ENCODE data around the gene ARHGAP31.
"Not testable (repeated sequence)": the region's sequence is repeated elsewhere in the genome, so short reads cannot be mapped to it uniquely, and the experiment has no call there.

The ARHGAP31 gene
- total RNA-seq: 19.0 to 29.2 (median 22.1) reads per million in 4 donors

DNA sequence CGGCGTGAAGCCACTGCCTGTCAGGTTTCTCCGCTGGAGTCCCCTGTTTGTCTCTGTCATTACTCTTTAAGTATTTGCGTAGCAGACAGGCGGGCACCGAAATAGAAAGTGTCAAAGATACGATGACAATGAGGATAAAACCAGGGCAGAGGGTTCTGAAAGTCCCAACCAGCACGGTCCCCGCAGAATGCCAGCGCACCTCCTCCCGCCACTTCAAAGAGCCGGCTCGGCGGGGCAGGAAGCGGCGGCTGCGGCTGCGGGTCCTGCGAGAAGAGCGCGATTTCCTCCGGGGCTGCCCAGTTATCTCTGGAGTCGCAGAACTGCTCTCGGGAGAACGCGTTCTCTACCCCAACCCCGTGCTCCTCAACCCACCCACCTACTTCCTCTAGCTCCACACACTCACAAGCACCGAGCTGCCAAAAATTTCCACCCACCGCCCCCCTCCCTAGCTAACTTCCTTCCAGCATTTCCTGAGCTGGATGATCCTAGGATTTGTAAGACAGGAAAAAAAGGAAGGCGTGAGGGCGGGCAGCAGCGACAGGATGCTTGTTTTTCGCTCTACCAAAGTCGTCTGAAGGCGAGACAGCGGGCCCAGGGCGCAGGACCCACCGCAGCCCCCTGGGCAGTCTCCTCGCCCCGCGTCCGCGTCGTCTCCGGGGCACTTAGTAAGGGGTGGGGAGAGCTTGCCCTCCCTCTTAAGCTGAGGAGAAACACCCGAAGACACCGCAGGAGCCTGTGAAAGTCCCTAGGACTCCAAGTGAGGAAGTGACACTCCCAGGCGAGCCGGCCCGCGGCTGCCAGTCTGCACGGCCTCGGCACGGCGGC is at the start of gene ARHGAP31:
Gene ARHGAP31, plus strand, starts transcription at position 513 of the 825 bp plus-strand sequence. CDS start 522 bp downstream, outside the sequence.
- peak; percentile 79 to 86 (median 82) for DNase-seq

- no peak for DNase-seq
These were observed 48.4 kb upstream of the ARHGAP31 start for GRCh38 chr3:119245778-119246177.

- DNase-seq: no peak
These were observed 39.0 kb upstream of the ARHGAP31 start for GRCh38 chr3:119255214-119255613.

GRCh38 chr3:119257111-119257510 is 37.1 kb upstream of the ARHGAP31 start:
- DNase-seq: no peak

DNA sequence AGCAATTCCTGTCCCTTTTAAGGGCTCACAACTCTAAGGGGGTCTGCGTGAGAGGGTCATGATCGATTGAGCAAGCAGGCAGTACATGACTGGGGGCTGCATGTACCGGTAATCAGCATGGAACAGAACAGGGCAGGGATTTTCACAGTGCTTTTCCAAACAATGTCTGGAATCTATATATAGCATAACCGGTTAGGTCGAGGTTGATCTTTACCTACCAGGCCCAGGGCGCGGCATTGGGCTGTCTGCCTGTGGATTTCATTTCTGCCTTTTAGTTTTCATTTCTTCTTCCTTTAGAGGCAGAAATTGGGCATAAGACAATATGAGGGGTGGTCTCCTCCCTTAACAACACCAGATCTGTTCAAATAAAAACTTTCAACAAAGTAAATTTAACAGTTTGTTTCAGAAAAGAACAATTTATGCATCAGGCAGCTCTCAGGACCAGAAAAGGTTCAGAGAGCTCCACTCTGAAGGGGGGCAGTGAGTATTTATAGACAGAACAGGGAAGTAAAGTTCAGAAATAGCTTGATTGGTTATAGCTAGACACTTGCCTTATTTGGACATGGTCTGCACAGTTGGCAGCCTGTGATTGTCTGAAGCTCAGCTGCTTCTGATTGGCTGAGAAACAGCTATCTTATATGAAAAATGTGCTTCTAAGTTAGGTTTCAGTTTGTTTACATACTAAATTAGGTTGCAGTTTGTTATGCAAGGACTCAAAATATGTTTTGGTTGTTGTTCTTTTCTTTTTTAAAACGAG is 36.4 kb upstream of the ARHGAP31 start:
- DNase-seq: no peak

GRCh38 chr3:119258915-119259314 is 35.3 kb upstream of the ARHGAP31 start:
- no peak for DNase-seq

GRCh38 chr3:119259821-119260220 is 34.4 kb upstream of the ARHGAP31 start:
- no peak for DNase-seq

- DNase-seq: no peak
These were observed 33.1 kb upstream of the ARHGAP31 start for GRCh38 chr3:119261055-119261454.

DNA sequence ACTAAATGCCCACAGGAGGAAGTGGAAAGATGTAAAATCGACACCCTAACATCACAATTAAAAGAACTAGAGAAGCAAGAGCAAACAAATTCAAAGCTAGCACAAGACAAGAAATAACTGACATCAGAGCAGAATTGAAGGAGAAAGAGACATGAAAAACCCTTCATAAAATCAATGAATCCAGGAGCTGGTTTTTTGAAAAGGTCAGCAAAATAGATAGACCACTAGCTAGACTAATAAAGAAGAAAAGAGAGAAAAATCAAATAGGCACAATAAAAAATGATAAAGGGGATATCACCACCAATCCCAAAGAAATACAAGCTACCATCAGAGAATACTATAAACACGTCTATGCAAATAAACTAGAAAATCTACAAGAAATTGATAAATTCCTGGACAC is 24.0 kb upstream of the ARHGAP31 start:
- not testable (repeated sequence) for DNase-seq

GRCh38 chr3:119276680-119277079 is 17.5 kb upstream of the ARHGAP31 start:
- DNase-seq: no peak

DNA sequence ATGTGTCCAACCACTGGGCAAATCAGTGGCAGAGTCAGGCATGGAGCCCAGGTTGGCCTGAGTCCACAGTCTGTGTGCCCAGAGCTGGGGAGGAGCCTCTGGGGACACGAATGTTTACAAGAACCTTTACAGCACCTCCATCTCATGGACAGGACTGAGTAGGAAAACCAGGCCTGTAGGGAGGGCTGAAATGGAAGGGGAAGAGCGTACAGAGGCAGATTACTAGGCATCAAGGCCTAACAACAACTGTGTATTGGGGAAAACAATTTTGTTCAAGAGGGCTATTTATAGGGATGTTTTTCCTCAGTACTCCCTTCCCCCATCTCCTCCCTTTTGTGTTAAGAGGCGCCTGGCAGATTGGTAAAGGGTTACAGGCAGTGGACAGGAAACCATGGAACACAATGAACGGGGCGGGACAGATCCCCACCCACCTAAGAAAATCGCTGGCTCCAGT is 15.1 kb upstream of the ARHGAP31 start:
- DNase-seq: no peak

GRCh38 chr3:119279584-119280243 is 14.5 kb upstream of the ARHGAP31 start:
- no peak for DNase-seq

- no peak for DNase-seq
These were observed 5.3 kb upstream of the ARHGAP31 start for GRCh38 chr3:119288669-119289403.

GRCh38 chr3:119289404-119289770 is 4.8 kb upstream of the ARHGAP31 start:
- no peak for DNase-seq

- no peak for DNase-seq
These were observed 3.6 kb upstream of the ARHGAP31 start for GRCh38 chr3:119290613-119291012.

DNA sequence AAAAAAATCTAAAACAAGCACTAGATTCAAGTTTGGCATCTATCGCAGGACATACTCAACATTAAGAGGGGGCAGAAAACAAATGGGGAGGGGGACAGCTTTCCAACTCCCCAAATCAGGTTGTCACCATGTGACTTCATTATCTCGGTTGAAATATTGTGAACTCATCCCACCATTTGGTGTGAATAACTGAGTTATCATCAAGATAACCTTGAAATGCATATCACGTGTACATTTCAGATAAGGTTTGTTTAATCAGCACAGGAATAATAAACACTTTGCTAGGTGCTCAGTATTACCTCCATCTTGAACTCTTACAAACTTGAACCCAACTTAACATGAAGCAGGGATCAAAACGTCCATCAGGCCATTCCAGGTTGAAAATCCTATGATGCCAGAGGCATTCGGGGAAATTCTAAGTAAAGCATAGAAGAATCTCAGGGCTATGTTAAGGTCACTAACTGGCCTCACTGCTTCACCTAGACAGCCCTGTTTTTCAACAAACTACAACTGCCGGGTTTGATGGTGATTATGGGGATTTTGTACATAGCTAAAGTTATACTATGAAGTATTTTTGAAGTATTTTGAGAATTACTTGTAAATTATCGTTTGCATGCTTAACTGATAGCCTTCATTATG is 3.0 kb upstream of the ARHGAP31 start:
- no peak for DNase-seq

- no peak for DNase-seq
These were observed 1.5 kb upstream of the ARHGAP31 start for GRCh38 chr3:119292666-119293065.

DNA sequence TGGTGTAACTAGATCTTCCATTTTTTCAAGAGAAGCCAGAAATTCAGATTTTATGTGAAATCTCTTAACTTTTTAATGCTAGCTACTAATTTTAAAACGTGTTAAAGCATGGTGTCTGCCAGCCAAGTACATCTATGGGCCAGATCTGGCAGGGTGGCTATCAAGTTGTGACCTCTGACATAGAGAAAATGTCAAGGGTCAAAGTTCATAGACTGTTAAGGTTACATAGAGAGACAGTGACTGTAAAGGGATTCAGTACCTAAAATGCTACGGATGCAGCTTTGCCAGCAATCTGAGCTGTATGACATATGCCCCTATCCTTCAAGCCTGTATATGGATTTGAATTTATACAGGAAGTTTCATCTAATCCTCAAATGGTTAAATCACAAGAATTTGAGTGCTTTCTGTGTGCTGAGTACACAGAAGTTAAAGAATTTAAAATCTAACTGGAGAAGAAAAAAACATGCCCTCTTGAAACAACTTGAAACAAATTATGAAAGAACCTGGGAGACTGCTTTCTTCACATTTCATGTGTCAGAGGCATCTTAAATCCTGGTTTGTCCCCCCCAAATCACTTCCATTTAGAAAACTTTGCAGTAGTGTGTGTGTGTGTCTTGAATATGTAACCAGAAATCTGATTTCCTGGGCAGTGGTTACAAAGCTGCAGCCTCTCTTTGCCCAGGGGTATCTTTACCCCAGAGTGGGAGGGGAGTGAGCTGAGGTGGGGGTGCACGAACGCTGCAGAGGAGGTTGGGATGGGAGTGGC is 895 bp upstream of the ARHGAP31 start:
- no peak for DNase-seq

DNA sequence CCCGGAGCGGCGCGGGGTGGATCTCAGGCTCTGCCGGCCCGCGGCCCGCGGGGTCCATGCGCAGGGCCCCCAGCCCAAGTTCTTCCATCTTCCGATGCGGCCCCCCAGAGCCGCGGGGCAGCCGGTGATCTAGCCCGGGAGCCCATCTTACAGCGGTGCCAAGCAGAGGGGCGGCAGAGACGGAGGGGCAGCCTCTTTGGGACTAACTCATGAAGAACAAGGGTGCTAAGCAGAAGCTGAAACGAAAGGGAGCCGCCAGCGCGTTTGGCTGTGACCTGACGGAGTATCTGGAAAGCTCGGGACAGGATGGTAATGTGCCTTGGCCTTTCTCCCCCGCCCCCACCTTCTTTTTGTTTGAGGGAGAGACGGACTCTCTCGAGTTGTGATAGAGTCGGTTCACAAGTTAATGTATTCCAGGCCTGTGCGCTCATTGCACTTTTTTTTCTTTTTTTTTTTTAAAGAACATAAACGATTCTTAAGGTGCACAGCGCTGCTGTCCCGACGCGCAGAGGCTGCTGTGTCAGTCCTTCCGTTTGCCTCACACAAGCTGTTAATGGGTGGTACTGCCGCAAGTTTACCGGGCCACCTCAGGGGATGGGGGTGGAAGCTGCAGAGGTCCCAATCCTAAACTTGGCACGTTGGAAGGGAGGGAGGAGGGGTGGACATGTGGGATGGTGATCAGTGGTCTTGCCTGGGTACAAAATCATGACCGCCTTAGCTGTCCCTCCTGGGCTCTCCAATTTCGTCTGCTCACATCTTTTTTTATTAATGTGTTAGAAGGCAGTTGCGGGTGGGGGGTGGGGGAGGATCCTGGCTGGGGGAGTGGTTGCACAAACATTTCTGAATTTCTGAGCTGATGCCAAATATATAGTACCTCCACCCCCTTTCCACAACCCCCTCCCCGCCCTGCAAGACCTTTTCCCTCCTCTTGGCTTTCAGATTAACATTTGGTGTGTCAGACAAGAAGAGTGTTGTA is 801 bp downstream of the ARHGAP31 start:
- peak; percentile 27 to 58 (median 44) for DNase-seq

Measured in T-helper 1 cell (primary cell).